HCT116 (cell line): ENCODE measurements around the gene NEK1. TPM values are rescaled to one million over a fixed set of nuclear protein-coding genes. Genes with fewer than 3 reads are reported as not detected.

Experiments used
- ATAC-seq: fragments of 200-7000 bp; cut with Tn5 transposase; 2 replicates; pipeline ENCODE4 v1.9.1; 2020; ENCODE audit warnings: mild to moderate bottlenecking, moderate library complexity
- BruUV-seq: library from RNA; stranded (reverse); fragments of 400-500 nt; replicated peaks from 2 replicates; lab custom pipeline; 2021; lab: Mats Ljungman, UMichigan
- CTCF ChIA-PET: fragments of 300-600 bp; sonication (Branson Sonifier 250); formaldehyde crosslinking; loops from one replicate; lab custom pipeline; 2021; ENCODE audit warnings: antibody characterized with exemption; lab: Charles Lee
- POLR2A ChIA-PET: fragments of 300-600, 350-600 bp; sonication (Branson Sonifier 250); formaldehyde crosslinking; loops from one replicate; lab custom pipeline; 2021; ENCODE audit warnings: antibody characterized with exemption; lab: Charles Lee
- RAD21 ChIA-PET, 2 experiments: fragments of 300-600 bp; sonication (Branson Sonifier 250); formaldehyde crosslinking; loops; one replicate each; lab custom pipeline; 2023; ENCODE audit warnings: low total read pairs in 2 of 2; ENCODE audit not compliant: uncharacterized antibody in 2 of 2, unreplicated experiment in 2 of 2, low non-redundant PET in 1 of 2; lab: Charles Lee
- DNase-seq: peaks from one replicate; pipeline ENCODE4 v3.0.0-alpha.2; 2010; ENCODE audit warnings: low read depth, low spot score
- H2AFZ ChIP-seq: fragments of 200-600 bp; shearing (Covaris generic), sonication (generic); 2 replicates; pipeline ENCODE4 v1.6.1; 2017; ENCODE audit warnings: low read depth, mixed run types, mixed read lengths, antibody characterized with exemption, low read length; ENCODE audit not compliant: poor library complexity, severe bottlenecking
- H3K27ac ChIP-seq: 2 replicates; pipeline ENCODE4 v1.5.1; 2012; ENCODE audit warnings: low read depth, low read length
- H3K27me3 ChIP-seq: fragments of 200-600 bp; sonication (generic); 2 replicates; pipeline ENCODE4 v1.6.1; 2016; ENCODE audit warnings: mixed run types, low read length, mixed read lengths; ENCODE audit not compliant: insufficient read depth
- H3K36me3 ChIP-seq, 2 experiments: fragments of 200-500 bp in 1 of 2; fragments of 200-600 bp in 1 of 2; sonication (Bioruptor generic) in 1 of 2; sonication (generic) in 1 of 2; 2 replicates each; pipeline versions ENCODE4 v1.5.1 to v1.6.1; 2014 to 2016; ENCODE audit warnings: low read length in 2 of 2, inconsistent platforms in 1 of 2, mixed read lengths in 1 of 2, mixed run types in 1 of 2; ENCODE audit not compliant: insufficient read depth in 2 of 2, control insufficient read depth in 1 of 2
- H3K4me1 ChIP-seq, 2 experiments: fragments of 200-600 bp in 1 of 2; sonication (generic) in 1 of 2; 2 replicates each; pipeline versions ENCODE4 v1.5.1 to v1.6.1; 2012 to 2017; ENCODE audit warnings: low read length in 2 of 2, inconsistent platforms in 1 of 2, mild to moderate bottlenecking in 1 of 2, mixed read lengths in 1 of 2, mixed run types in 1 of 2, moderate library complexity in 1 of 2; ENCODE audit not compliant: insufficient read depth in 2 of 2, control insufficient read depth in 1 of 2
- H3K4me2 ChIP-seq: fragments of 200-600 bp; sonication (generic); 2 replicates; pipeline ENCODE4 v1.6.1; 2017; ENCODE audit warnings: mixed run types, low read length, mixed read lengths
- H3K4me3 ChIP-seq, 2 experiments: fragments of 200-600 bp in 1 of 2; sonication (generic) in 1 of 2; replicated peaks in 1 of 2; 2 replicates each; pipeline ENCODE4 v1.5.1; 2011 to 2016; ENCODE audit warnings: low read length in 2 of 2, control low read depth in 1 of 2, low read depth in 1 of 2, mild to moderate bottlenecking in 1 of 2, mixed read lengths in 1 of 2, mixed run types in 1 of 2
- H3K79me2 ChIP-seq: fragments of 200-600 bp; sonication (generic); 2 replicates; pipeline ENCODE4 v1.6.1; 2017; ENCODE audit warnings: mild to moderate bottlenecking, mixed run types, low read length, moderate library complexity, mixed read lengths; ENCODE audit not compliant: insufficient read depth
- H3K9ac ChIP-seq: fragments of 200-600 bp; sonication (generic); 2 replicates; pipeline ENCODE4 v1.6.1; 2016; ENCODE audit warnings: low read length, mixed read lengths
- H3K9me2 ChIP-seq: fragments of 200-600 bp; sonication (generic), shearing (Covaris generic); 2 replicates; pipeline ENCODE4 v1.6.1; 2017; ENCODE audit warnings: mixed run types, mild to moderate bottlenecking, moderate library complexity; ENCODE audit not compliant: insufficient read depth
- H3K9me3 ChIP-seq, 2 experiments: fragments of 200-500 bp in 1 of 2; fragments of 200-600 bp in 1 of 2; sonication (Bioruptor generic) in 1 of 2; sonication (generic) in 1 of 2; 2 replicates each; pipeline ENCODE4 v1.6.1; 2014 to 2017; ENCODE audit warnings: low read length in 2 of 2, mixed read lengths in 2 of 2, inconsistent platforms in 1 of 2, low read depth in 1 of 2, mild to moderate bottlenecking in 1 of 2, mixed run types in 1 of 2, moderate library complexity in 1 of 2; ENCODE audit not compliant: control insufficient read depth in 1 of 2, insufficient read depth in 1 of 2
- H4K20me1 ChIP-seq: fragments of 200-600 bp; sonication (generic), shearing (Covaris generic); 2 replicates; pipeline ENCODE4 v1.6.1; 2017; ENCODE audit warnings: mixed run types, mild to moderate bottlenecking, moderate library complexity; ENCODE audit not compliant: insufficient read depth
- CBX3 ChIP-seq: IDR thresholded peaks from 2 replicates; pipeline ENCODE4 v1.6.1; 2012; ENCODE audit warnings: low read depth
- CEBPB ChIP-seq: IDR thresholded peaks from 2 replicates; pipeline ENCODE4 v1.6.1; 2012; ENCODE audit warnings: low read depth
- EZH2phosphoT487 ChIP-seq: fragments of 200-600 bp; IDR thresholded peaks from 2 replicates; pipeline ENCODE4 v1.6.1; 2018; ENCODE audit warnings: antibody characterized with exemption, borderline replicate concordance
- FOSL1 ChIP-seq: IDR thresholded peaks from 2 replicates; pipeline ENCODE4 v1.6.1; 2012; ENCODE audit warnings: low read depth
- JUND ChIP-seq: IDR thresholded peaks from 2 replicates; pipeline ENCODE4 v1.6.1; 2012
- SIN3A ChIP-seq: IDR thresholded peaks from 2 replicates; pipeline ENCODE4 v1.6.1; 2012; ENCODE audit warnings: low read depth
- YY1 ChIP-seq: IDR thresholded peaks from 2 replicates; pipeline ENCODE4 v1.6.1; 2011; ENCODE audit warnings: low read length, low read depth, moderate library complexity, mild to moderate bottlenecking; ENCODE audit not compliant: insufficient replicate concordance; ENCODE audit errors: extremely low read depth
- intact Hi-C: fragments of 100-400 bp; cut with micrococcal nuclease; formaldehyde crosslinking; loops from 2 replicates; pipeline ENCODE4 v1.10.0; 2022
- total RNA-seq: library from RNA; stranded (reverse); gene quantifications from one replicate; pipeline ENCODE4 v1.2.1, GENCODE V29; 2021; ENCODE audit not compliant: unreplicated experiment
- TF ChIP-seq, protein P1 (sequence below), 3 experiments: fragments of 200-600 bp in 1 of 3; sonication (generic) in 1 of 3; IDR thresholded peaks in 2 of 3; conservative IDR thresholded peaks in 1 of 3; 2 replicates each; pipeline ENCODE4 v1.5.1; 2012 to 2017; ENCODE audit warnings: low read depth in 2 of 3, low read length in 2 of 3, antibody characterized with exemption in 1 of 3, borderline replicate concordance in 1 of 3, control low read depth in 1 of 3, mild to moderate bottlenecking in 1 of 3, mixed read lengths in 1 of 3, mixed run types in 1 of 3, moderate library complexity in 1 of 3; ENCODE audit not compliant: insufficient read depth in 1 of 3
- TF ChIP-seq, protein P2 (sequence below): IDR thresholded peaks from 2 replicates; pipeline ENCODE4 v1.6.1; 2012
- TF ChIP-seq, protein P3 (sequence below): IDR thresholded peaks from 2 replicates; pipeline ENCODE4 v1.6.1; 2012

The NEK1 gene
- total RNA-seq, 1 experiment from 2014 or later: 13.3 TPM

DNA sequence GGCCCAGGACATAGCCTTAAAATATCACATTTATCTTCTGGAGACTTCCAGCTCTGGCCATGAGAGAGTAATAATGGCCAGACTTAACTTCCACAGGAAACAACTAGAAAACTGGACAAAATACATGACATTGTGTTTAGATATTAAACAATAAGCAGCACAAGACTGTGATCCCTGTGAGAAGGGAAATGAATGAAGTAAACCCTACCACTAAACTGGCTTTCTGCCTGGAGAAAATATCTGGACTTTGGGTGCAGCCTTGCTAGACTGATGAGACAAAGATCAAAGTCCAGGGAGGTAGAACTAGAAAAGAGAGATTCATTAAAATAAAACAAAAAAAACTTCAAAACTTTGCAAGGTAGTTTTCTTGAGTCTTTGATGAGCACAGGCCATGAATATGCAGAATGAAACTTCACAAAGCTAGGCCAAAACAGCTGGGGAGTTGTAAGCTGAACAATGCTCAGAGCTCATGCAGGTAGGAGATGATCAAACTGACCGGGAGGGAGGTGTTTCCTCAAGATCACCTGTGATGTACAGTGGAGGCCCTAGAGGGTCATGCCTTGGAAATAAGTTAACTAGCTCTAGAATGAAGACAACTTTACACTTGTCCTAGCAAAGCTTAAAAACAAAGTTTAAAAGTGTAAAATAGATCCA, 194.6 kb downstream of the NEK1 start:
- no TSS peak for BruUV-seq
- Histone ChIP-seq H4K20me1 (no peaks in the 10 kb centered on the region), H3K27me3 (no peaks in the 10 kb centered on the region), H3K9me3 (no peaks in the 10 kb centered on the region), H3K4me1 (peaks cover 0 to 3% of the 10 kb centered on the region in 2 experiments; a peak in 1 of 4 replicates), H3K27ac (no peak overlapping the region), H3K9me2 (no peaks in the 10 kb centered on the region), H3K4me3 (no peak overlapping the region), H3K79me2 (no peaks in the 10 kb centered on the region), H2AFZ (no peak overlapping the region), H3K4me2 (no peak overlapping the region), H3K36me3 (no peaks in the 10 kb centered on the region), H3K9ac (no peak overlapping the region)
- POLR2A ChIA-PET: interaction anchor here (0.6 kb wide), 1 partner anchor 407 kb away, joined by 3 read pairs; the partner anchor contains the start of gene CBR4
- CTCF ChIA-PET: no interaction called here
- TF ChIP-seq, protein P1, sequence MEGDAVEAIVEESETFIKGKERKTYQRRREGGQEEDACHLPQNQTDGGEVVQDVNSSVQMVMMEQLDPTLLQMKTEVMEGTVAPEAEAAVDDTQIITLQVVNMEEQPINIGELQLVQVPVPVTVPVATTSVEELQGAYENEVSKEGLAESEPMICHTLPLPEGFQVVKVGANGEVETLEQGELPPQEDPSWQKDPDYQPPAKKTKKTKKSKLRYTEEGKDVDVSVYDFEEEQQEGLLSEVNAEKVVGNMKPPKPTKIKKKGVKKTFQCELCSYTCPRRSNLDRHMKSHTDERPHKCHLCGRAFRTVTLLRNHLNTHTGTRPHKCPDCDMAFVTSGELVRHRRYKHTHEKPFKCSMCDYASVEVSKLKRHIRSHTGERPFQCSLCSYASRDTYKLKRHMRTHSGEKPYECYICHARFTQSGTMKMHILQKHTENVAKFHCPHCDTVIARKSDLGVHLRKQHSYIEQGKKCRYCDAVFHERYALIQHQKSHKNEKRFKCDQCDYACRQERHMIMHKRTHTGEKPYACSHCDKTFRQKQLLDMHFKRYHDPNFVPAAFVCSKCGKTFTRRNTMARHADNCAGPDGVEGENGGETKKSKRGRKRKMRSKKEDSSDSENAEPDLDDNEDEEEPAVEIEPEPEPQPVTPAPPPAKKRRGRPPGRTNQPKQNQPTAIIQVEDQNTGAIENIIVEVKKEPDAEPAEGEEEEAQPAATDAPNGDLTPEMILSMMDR (IDR thresholded peaks at IDR 0.05 in 2 of 3, conservative IDR thresholded peaks at IDR 0.05 in 1 of 3; ENCODE audit: borderline replicate concordance in 1 of 3, insufficient read depth in 1 of 3, low read depth in 2 of 3, low read length in 2 of 3): no peak
- TF ChIP-seq SIN3A (no peak), CEBPB (no peak), FOSL1 (no peak), YY1 (no peak), EZH2phosphoT487 (no peak), JUND (no peak), CBX3 (no peak)
- TF ChIP-seq, protein P2, sequence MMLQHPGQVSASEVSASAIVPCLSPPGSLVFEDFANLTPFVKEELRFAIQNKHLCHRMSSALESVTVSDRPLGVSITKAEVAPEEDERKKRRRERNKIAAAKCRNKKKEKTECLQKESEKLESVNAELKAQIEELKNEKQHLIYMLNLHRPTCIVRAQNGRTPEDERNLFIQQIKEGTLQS: no peak
- TF ChIP-seq, protein P3, sequence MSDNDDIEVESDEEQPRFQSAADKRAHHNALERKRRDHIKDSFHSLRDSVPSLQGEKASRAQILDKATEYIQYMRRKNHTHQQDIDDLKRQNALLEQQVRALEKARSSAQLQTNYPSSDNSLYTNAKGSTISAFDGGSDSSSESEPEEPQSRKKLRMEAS: no peak
- no peak for DNase-seq
- intact Hi-C loops: no loop called here
- RAD21 ChIA-PET: no interaction called here
- no peak for ATAC-seq
